Smooth muscle cell (in vitro differentiated cells): Measurements from ENCODE around the gene BTBD16. TPM values are rescaled to one million over a fixed set of nuclear protein-coding genes. Genes with fewer than 3 reads are reported as not detected.

Experiments
- DNase-seq: peaks from one replicate; lab custom pipeline; 2025; ENCODE audit not compliant: unreplicated experiment; lab: John Stamatoyannopoulos, UW
- H2AFZ ChIP-seq: fragments of 200-600 bp; sonication (generic); 2 replicates; pipeline ENCODE4 v1.6.0; 2016; ENCODE audit warnings: antibody characterized with exemption, low read depth, mild to moderate bottlenecking
- H3F3A ChIP-seq: fragments of 200-600 bp; sonication (generic); 2 replicates; pipeline ENCODE4 v1.6.0; 2017; ENCODE audit warnings: antibody characterized with exemption, low read depth
- H3K27ac ChIP-seq: fragments of 200-600 bp; sonication (generic); 2 replicates; pipeline ENCODE4 v1.5.1; 2016; ENCODE audit warnings: low read depth, mild to moderate bottlenecking
- H3K27me3 ChIP-seq: fragments of 200-600 bp; sonication (generic); 2 replicates; pipeline ENCODE4 v1.6.1; 2016; ENCODE audit warnings: low read depth, mild to moderate bottlenecking
- H3K36me3 ChIP-seq: fragments of 200-600 bp; sonication (generic); 2 replicates; pipeline ENCODE4 v1.5.1; 2016; ENCODE audit warnings: low read depth
- H3K4me1 ChIP-seq: fragments of 200-600 bp; sonication (generic); 2 replicates; pipeline ENCODE4 v1.5.1; 2016; ENCODE audit warnings: low read depth
- H3K4me2 ChIP-seq: fragments of 200-600 bp; sonication (generic); 2 replicates; pipeline ENCODE4 v1.6.0; 2016; ENCODE audit warnings: mild to moderate bottlenecking
- H3K4me3 ChIP-seq: fragments of 200-600 bp; sonication (generic); 2 replicates; pipeline ENCODE4 v1.5.1; 2016; ENCODE audit warnings: mild to moderate bottlenecking
- H3K79me2 ChIP-seq: fragments of 200-600 bp; sonication (generic); 2 replicates; pipeline ENCODE4 v1.6.0; 2016; ENCODE audit warnings: low read depth, mild to moderate bottlenecking
- H3K9ac ChIP-seq: fragments of 200-600 bp; sonication (generic); 2 replicates; pipeline ENCODE4 v1.6.0; 2016; ENCODE audit warnings: low read depth
- H3K9me3 ChIP-seq: fragments of 200-600 bp; sonication (generic); replicated peaks from 2 replicates; pipeline ENCODE4 v1.5.1; 2016; ENCODE audit warnings: low read depth
- H4K20me1 ChIP-seq: fragments of 200-600 bp; sonication (generic); 2 replicates; pipeline ENCODE4 v1.6.0; 2016; ENCODE audit warnings: low read depth
- CTCF ChIP-seq: fragments of 200-600 bp; sonication (generic); IDR thresholded peaks from 2 replicates; pipeline ENCODE4 v1.5.1; 2017; ENCODE audit warnings: borderline replicate concordance, mild to moderate bottlenecking, antibody characterized with exemption; ENCODE audit not compliant: insufficient read depth, poor library complexity, severe bottlenecking
- WGBS: methylation state at CpG from one replicate; pipeline ENCODE4 v1.1.7; 2016; ENCODE audit warnings: low lambda C conversion rate; 5-methylcytosine and 5-hydroxymethylcytosine counted together
- polyA plus RNA-seq: library from polyadenylated mRNA; unstranded; fragments of >200 nt; fragmentation: Nextera tagmentation; extraction: Ambion mirVana; gene quantifications from 2 replicates; pipeline ENCODE4 v1.2.1, GENCODE V29; 2016
- total RNA-seq: library from RNA; depleted of rRNA; stranded (reverse); fragments of >200 nt; gene quantifications from 2 replicates; pipeline ENCODE4 v1.2.3, GENCODE V29; 2014

The BTBD16 gene
- total and polyA plus RNA-seq, 2 experiments from 2014 or later: not detected

- no peaks in the 10 kb centered on the region for H3K9me3 ChIP-seq
- H3K27ac ChIP-seq: no peak overlapping the region
- no peaks in the 10 kb centered on the region for H4K20me1 ChIP-seq
- no peaks in the 10 kb centered on the region for H3F3A ChIP-seq
- no peak overlapping the region for H2AFZ ChIP-seq
- 91% methylated on average over 2 of the region's 2 CpGs for WGBS
- no peaks in the 10 kb centered on the region for H3K79me2 ChIP-seq
- H3K4me3 ChIP-seq: no peak overlapping the region
- no peak for TF ChIP-seq CTCF
- no peak overlapping the region for H3K4me2 ChIP-seq
- H3K4me1 ChIP-seq: no peaks in the 10 kb centered on the region
- no peak for DNase-seq
- H3K9ac ChIP-seq: no peak overlapping the region
- no peaks in the 10 kb centered on the region for H3K27me3 ChIP-seq
- H3K36me3 ChIP-seq: no peaks in the 10 kb centered on the region
Measured at GRCh38 chr10:122354383-122354782, 83.3 kb downstream of the BTBD16 start.

GRCh38 chr10:122357685-122358084 is 86.6 kb downstream of the BTBD16 start:
- DNase-seq: no peak
- Histone ChIP-seq H3K27ac (no peak overlapping the region), H3K9me3 (no peaks in the 10 kb centered on the region), H2AFZ (no peak overlapping the region), H3F3A (no peaks in the 10 kb centered on the region), H3K4me1 (no peaks in the 10 kb centered on the region), H3K36me3 (no peaks in the 10 kb centered on the region), H3K79me2 (no peaks in the 10 kb centered on the region), H3K27me3 (no peaks in the 10 kb centered on the region), H3K4me3 (no peak overlapping the region), H3K9ac (no peak overlapping the region), H4K20me1 (no peaks in the 10 kb centered on the region), H3K4me2 (no peak overlapping the region)
- TF ChIP-seq CTCF: no peak
- 91% methylated on average over 4 of the region's 4 CpGs for WGBS

GRCh38 chr10:122359621-122360020 is 88.5 kb downstream of the BTBD16 start:
- no peak for TF ChIP-seq CTCF
- no peak overlapping the region for H3K9ac ChIP-seq
- H3K4me3 ChIP-seq: no peak overlapping the region
- DNase-seq: no peak
- H4K20me1 ChIP-seq: no peaks in the 10 kb centered on the region
- no peak overlapping the region for H3K4me2 ChIP-seq
- no peaks in the 10 kb centered on the region for H3F3A ChIP-seq
- no peaks in the 10 kb centered on the region for H3K79me2 ChIP-seq
- no peak overlapping the region for H3K27ac ChIP-seq
- H3K4me1 ChIP-seq: no peaks in the 10 kb centered on the region
- H3K36me3 ChIP-seq: no peaks in the 10 kb centered on the region
- no peaks in the 10 kb centered on the region for H3K9me3 ChIP-seq
- H2AFZ ChIP-seq: no peak overlapping the region
- WGBS: 90% methylated on average over 2 of the region's 2 CpGs
- H3K27me3 ChIP-seq: no peaks in the 10 kb centered on the region

DNA sequence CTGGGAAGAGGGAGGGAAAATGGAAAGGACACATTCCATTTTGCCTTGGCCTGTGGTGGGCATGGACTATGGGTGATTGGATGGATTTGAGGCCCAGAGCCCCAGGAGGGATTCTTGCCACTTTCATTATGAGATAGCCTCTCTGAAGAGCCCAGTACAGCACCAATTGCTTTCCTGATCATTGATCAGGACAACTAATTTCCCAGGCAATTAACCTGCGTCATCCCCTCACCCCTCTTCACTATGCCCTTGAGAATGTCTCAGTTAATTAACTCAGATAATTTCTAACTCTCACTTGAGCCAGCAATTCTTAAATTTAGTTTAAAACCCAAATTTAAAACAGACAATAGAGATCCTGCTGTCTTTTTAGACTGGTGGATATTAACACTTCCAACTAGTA is 90.0 kb downstream of the BTBD16 start:
- H3K4me2 ChIP-seq: no peak overlapping the region
- no peaks in the 10 kb centered on the region for H3K9me3 ChIP-seq
- H3K27ac ChIP-seq: no peak overlapping the region
- no peaks in the 10 kb centered on the region for H3K36me3 ChIP-seq
- H3K79me2 ChIP-seq: no peaks in the 10 kb centered on the region
- H3K4me3 ChIP-seq: no peak overlapping the region
- no peaks in the 10 kb centered on the region for H3K27me3 ChIP-seq
- WGBS: 87% methylated on average over 1 of the region's 1 CpG
- H3K9ac ChIP-seq: no peak overlapping the region
- H3F3A ChIP-seq: no peaks in the 10 kb centered on the region
- no peak for TF ChIP-seq CTCF
- no peaks in the 10 kb centered on the region for H3K4me1 ChIP-seq
- no peaks in the 10 kb centered on the region for H4K20me1 ChIP-seq
- no peak for DNase-seq
- H2AFZ ChIP-seq: no peak overlapping the region
